GM18502 (cell line): ENCODE data around the gene ZNF516.

Experiments
- ATAC-seq: cut with Tn5 transposase; IDR thresholded peaks from one replicate; pipeline ENCODE4 v1.9.1; 2021; ENCODE audit warnings: mild to moderate bottlenecking; ENCODE audit not compliant: unreplicated experiment, poor library complexity

Gene ZNF516

GRCh38 chr18:76428396-76429261 is 66.4 kb downstream of the ZNF516 start:
- ATAC-seq, result no peak

- ATAC-seq, result no peak
Observed at GRCh38 chr18:76426737-76427305, 68.2 kb downstream of the ZNF516 start.

GRCh38 chr18:76425146-76426131 is 69.6 kb downstream of the ZNF516 start:
- ATAC-seq, result no peak

- ATAC-seq, result no peak
Observed at GRCh38 chr18:76422838-76423237, 72.2 kb downstream of the ZNF516 start.

GRCh38 chr18:76422121-76422520 is 72.9 kb downstream of the ZNF516 start:
- no peak for ATAC-seq

GRCh38 chr18:76421685-76422078 is 73.4 kb downstream of the ZNF516 start:
- no peak for ATAC-seq

GRCh38 chr18:76420898-76421684 is 74.0 kb downstream of the ZNF516 start:
- ATAC-seq, result no peak

- ATAC-seq, result no peak
Observed at GRCh38 chr18:76419811-76420210, 75.2 kb downstream of the ZNF516 start.

GRCh38 chr18:76416911-76417310 is 78.1 kb downstream of the ZNF516 start:
- no peak for ATAC-seq

- no peak for ATAC-seq
Observed at GRCh38 chr18:76414936-76415621, 80.0 kb downstream of the ZNF516 start.

GRCh38 chr18:76412818-76413565 is 82.0 kb downstream of the ZNF516 start:
- ATAC-seq, result no peak

- no peak for ATAC-seq
Observed at GRCh38 chr18:76412010-76412817, 82.8 kb downstream of the ZNF516 start.

- ATAC-seq, result peak; percentile 84
Observed at GRCh38 chr18:76410660-76411417, 84.2 kb downstream of the ZNF516 start.

- no peak for ATAC-seq
Observed at GRCh38 chr18:76410033-76410432, 85.0 kb downstream of the ZNF516 start.

GRCh38 chr18:76408480-76409067 is 86.5 kb downstream of the ZNF516 start:
- no peak for ATAC-seq

- ATAC-seq, result no peak
Observed at GRCh38 chr18:76407681-76408080, 87.4 kb downstream of the ZNF516 start.

- ATAC-seq, result no peak
Observed at GRCh38 chr18:76406791-76407190, 88.3 kb downstream of the ZNF516 start.
